HG03103 (cell line): ENCODE data around the gene DNAJC10.
"Not testable (repeated sequence)": the region's sequence is repeated elsewhere in the genome, so short reads cannot be mapped to it uniquely, and the experiment has no call there.

Experiments
- ATAC-seq: cut with Tn5 transposase; IDR thresholded peaks from one replicate; pipeline ENCODE4 v1.9.1; 2021; ENCODE audit warnings: low read depth; ENCODE audit not compliant: unreplicated experiment

DNAJC10 gene

DNA sequence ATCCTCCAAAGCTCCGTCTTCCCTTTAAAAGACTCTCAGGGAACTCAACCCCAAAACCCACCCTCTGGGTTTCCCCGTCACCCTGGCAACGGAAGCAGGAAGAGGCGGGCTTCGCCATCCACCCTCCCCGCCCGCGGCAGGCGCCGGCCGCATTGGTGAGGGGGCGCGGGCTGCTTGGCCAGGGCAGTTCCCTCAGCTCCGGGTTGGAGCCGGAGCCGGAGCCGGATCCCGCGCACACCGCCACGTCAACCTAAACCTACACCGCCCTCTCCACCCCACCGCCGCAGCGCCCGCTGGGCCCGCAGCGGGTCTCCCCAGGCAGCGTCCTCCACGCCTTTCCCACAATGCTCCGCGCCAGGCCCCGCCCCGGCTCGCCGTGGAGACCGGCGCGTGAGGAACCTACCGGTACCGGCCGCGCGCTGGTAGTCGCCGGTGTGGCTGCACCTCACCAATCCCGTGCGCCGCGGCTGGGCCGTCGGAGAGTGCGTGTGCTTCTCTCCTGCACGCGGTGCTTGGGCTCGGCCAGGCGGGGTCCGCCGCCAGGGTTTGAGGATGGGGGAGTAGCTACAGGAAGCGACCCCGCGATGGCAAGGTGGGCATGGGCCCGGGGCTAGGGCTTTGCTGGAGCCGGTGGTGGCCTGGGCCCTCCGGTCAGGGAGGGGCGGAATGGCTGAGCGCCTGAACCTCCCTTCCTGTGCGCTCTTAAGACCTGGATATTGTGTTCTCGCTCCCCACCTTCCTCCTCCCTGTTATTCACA lies at the start of gene DNAJC10:
DNAJC10 (plus strand) TSS at position 366 of the 758 bp plus-strand sequence. CDS start 1,830 bp downstream, outside the sequence.
- ATAC-seq, result peak; percentile 75

- ATAC-seq, result peak; percentile 77
Measured at GRCh38 chr2:182666674-182667314, 49.3 kb upstream of the DNAJC10 start.

DNA sequence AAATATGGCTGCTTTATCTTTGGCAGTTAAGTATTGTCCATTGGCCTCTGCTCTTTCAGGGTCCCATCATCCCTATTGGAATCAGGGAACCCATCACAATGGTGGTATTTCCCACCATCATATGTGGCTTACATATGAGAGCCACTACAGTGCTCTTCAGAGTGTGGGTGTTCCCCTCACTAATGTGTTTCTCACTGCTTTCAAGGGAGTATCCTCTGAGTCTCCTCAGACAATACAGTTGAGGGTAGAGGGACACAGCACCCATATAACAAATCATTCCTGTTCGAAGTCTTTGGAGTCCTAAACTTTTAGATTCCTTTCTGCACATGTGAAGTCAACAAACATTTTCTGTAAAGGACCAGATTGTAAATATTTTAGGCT lies 48.8 kb upstream of the DNAJC10 start:
- ATAC-seq, result peak; percentile 15

GRCh38 chr2:182668671-182669070 lies 47.4 kb upstream of the DNAJC10 start:
- no peak for ATAC-seq

GRCh38 chr2:182672466-182673165 lies 43.4 kb upstream of the DNAJC10 start:
- no peak for ATAC-seq

DNA sequence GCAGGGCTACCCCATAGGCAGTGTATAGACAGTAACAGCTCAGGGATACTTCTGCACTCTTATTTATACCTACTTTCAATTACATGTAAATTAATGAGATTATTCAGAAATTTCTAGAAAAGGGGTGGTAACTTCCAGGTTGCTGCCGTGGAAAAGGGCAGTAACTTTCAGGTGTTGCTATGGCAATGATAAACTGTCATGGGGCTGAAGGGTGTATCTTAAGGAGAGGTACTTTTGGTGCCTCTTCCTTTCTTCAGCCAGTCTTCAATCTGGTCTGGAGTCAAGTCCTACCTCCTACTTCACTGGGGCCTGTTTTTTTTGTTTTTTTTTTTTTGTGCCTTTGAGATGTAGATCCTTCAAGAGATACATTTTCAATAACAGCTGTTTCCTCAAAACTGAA lies 35.2 kb upstream of the DNAJC10 start:
- ATAC-seq, result no peak

DNA sequence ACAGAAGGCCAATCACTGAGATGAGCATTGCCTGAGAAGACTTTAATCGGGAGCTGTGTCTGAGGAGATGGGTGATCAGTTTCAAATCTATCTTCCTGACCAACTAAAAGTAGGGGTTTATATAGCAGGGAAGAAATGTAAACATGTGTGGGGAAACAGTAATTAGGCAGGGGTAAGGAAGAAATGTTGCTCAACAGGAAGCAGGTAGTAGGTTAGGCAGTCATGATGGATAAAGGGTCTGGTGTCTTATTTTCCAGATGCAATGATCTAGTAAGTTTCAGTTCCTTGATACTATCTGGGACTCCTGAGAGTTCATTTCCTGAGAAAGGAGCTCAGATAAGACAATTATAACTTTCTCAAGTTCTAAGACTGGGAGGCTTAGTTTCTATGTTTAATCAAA lies 33.8 kb upstream of the DNAJC10 start:
- ATAC-seq, result no peak

- no peak for ATAC-seq
Measured at GRCh38 chr2:182685559-182685958, 30.5 kb upstream of the DNAJC10 start.

GRCh38 chr2:182686763-182687162 lies 29.3 kb upstream of the DNAJC10 start:
- ATAC-seq, result not testable (repeated sequence)

DNA sequence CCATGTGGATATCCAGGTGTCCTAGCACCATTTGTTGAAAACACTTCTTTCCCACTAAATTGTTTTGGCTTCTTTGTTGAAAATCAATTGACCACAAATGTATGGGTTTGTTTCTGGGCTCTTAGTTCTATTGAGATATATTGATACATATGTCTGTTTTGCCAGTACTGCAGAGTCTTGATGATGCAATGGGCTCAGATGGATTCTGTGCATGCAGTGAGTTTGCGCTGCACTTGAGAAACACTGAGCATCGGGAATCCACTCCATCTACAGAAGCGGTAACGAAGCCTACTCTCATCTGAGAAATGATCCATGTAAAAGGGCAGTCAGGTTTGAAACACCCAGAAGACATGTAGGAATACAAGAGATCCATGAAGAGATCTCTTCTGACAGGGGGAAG lies 21.9 kb upstream of the DNAJC10 start:
- no peak for ATAC-seq

GRCh38 chr2:182695776-182696175 lies 20.3 kb upstream of the DNAJC10 start:
- ATAC-seq, result no peak

GRCh38 chr2:182698671-182699070 lies 17.4 kb upstream of the DNAJC10 start:
- no peak for ATAC-seq

- no peak for ATAC-seq
Measured at GRCh38 chr2:182705761-182706160, 10.3 kb upstream of the DNAJC10 start.

GRCh38 chr2:182706751-182707150 lies 9.3 kb upstream of the DNAJC10 start:
- ATAC-seq, result no peak

DNA sequence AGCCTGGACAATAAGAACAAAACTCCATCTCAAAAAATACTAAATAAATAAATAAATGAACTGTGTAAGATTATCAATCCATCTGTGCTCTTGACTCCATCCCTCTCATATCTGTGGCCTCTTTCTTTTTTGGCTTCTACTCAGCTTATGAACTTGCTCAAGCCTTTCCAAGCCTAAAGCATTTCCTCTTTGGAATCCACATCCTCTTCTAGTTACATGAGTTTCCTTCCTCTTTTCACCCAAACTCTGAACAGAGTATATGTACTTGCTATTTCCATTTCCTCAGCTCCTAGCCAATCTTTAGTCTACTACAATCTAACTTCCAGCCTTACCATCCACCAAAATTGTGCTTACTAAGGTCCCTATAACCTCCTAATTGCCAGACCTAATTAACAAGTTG lies 2.5 kb upstream of the DNAJC10 start:
- no peak for ATAC-seq

DNA sequence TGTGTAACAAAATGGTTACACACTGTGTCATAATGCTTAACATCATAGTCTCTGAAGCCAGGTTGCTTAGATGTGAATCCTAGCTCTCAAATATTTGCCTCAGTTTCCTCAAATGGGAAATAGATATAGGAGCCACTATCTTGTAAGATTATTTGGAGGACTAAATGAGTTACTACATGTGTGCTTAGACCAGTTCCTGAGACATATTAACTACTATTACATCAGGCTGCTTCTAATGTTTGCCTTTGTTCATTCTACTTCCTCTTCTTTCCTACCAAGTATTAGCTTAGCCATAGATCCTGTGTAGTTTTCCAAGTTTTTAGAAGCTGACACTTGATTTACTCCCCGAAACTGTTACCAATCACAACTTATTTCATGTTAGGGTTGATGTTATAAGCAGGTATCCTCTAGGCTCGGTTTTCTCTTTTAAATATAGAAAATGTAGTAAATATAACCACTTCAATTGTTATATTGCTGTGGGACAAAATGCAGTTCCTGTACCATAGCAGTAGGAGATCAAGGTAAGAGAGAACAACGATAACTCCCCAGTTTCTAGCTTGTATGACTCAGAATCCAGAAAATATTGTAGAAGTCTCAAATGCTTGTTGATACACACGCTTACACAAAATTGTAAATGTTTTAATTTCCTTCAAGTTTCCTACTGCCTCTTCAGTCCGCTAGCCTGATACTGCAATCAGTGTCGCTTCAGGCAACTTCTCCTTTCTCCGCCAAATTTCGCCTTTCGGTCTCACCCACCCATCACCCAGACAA lies 751 bp upstream of the DNAJC10 start:
- ATAC-seq, result peak; percentile 3

DNA sequence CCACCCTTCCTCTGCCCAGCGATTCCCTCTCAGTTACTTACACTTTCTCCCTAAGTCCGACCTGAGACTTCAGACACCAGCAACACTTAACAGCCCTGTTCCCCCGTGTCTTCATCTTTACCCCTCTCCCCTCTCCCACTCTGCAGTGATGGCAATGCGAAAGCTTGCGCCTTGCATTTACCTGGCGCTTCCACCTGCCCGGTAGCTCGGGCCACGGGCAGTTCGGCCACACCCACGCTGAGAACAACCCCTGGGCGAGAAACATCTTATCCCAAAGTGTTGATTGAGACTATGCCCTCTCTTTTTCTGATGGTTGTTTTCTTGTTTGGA lies 558 bp downstream of the DNAJC10 start:
- ATAC-seq, result peak; percentile 1

DNA sequence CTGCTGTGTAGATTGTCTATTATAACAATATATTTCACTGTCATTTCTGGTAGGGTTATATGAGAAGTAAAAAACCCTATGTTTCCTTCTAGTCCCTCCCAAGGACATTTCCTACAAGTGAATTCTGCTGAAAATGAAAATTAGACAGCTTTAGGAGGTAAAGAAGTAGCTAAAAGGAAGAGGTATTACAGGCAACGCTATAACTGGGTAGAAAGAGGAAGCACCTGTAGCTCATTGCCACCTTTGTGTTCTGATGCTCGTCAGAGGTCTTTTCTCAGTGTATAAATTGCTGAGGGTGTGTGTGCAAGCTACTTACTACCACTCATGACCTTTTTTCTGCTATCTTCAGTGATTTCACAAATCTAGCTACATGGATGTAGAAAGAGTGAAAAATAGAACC lies 1.4 kb downstream of the DNAJC10 start:
- peak; percentile 33 for ATAC-seq

DNA sequence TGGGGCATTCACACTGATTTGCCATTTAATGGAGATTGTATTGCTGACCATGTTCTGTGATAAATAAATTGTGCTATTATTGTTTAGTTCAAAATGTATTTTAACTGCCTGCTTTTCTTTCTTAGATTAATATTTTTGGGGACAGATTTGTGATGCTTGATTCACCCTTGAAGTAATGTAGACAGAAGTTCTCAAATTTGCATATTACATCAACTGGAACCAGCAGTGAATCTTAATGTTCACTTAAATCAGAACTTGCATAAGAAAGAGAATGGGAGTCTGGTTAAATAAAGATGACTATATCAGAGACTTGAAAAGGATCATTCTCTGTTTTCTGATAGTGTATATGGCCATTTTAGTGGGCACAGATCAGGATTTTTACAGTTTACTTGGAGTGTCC lies 1.8 kb downstream of the DNAJC10 start:
- no peak for ATAC-seq

DNA sequence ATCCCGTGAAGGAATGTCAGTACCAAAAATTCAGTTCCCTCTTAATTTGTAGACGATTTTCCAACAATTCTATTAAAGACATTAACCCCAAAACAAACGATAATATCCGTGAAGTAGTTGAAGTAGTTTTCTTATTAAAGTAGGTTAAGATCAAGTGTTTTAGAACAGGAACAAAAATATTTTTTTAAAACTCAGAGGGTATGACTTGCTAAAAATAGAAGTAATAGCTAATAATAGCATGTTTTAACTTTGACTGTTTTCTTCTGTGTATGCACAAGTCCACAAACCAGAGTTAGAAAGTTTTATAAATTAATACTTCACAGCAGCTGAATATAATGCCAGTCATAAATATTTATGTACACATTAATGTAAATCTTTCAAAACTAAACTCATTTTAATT lies 2.4 kb downstream of the DNAJC10 start:
- no peak for ATAC-seq

- ATAC-seq, result not testable (repeated sequence)
Measured at GRCh38 chr2:182719116-182719515, 3.1 kb downstream of the DNAJC10 start.
